OCI-M2 (cell line): ENCODE measurements around the gene DNAH10.

ENCODE experiments used
- DNase-seq: peaks from one replicate; lab custom pipeline; 2025; ENCODE audit not compliant: unreplicated experiment; lab: John Stamatoyannopoulos, UW

DNAH10 gene

DNA sequence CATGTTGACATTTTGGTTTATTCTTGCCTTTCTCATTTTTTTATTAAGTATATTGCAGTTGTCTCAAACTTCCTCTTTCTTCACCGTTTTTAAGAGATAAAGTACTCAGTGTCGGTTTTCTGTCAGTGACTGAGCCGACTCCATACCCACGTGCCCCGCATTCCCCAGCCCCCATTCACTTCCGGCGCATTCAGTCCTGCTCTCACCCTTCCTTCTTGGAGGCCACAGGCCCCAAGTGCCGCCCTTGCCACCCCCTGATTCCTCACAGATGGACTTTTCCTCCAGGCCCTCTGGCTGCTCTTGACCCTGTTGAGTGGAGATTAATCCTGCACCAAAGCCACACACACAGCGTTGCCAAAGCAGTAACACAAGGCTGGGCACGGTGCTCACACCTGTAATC is 19.1 kb upstream of the DNAH10 start:
- peak; percentile 37 for DNase-seq

DNA sequence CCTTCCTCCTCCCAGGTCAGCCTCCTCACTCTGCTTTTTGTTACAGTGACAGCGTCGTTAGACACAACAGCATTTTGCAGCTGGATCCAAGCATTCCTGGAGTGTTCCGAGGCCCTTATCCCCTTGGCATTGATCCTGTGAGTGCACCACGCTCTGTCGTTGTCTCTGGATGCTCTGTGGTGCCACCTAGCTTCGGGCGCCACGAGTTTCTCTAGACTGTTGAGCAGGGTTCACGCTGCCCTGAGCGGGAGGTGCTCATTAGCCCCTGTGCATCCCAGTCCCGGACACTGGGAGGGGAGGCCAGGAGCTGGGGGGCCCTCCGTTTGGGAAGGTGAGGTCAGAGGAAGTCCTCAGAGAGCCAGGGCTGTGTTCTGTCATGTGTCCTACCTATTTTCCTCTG is 17.3 kb upstream of the DNAH10 start:
- DNase-seq, result no peak

DNA sequence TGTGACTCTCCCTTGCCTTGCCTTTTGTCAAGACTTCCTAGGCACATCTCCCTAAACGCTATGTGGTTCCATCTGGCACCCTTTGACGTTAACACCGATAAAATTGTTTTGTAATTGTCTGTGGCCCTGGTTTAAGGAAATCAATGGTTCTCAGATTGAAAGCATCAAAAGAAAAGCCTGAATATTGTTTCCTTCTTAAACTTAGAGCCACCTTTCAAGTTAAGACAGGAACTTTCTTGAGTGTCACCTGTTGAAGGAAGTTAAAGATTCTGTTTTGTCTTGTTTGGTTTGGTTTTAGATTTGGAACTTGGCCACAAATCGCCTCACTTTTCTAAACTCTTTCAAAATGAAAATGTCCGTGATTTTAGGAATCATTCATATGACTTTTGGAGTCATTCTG is 14.8 kb upstream of the DNAH10 start:
- DNase-seq, result no peak

DNA sequence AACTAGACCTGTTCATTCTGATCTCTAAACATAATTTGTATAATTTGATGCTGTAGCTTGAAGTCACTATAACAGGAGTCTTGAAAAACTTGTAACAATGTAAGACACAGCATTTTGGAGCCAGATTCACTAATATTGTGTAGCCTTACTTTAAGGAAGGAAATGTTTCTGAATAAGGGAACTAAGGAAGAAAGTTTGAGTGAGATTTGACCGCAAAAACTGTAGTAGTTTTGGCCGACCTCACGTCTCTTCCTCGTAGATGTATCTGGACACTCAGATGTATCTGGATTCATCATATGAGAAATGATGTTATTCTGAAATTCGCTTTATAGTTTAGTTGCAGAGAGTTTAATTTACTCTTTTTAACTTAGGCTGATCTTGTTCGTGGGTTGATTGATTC is 13.9 kb upstream of the DNAH10 start:
- DNase-seq, result no peak

DNA sequence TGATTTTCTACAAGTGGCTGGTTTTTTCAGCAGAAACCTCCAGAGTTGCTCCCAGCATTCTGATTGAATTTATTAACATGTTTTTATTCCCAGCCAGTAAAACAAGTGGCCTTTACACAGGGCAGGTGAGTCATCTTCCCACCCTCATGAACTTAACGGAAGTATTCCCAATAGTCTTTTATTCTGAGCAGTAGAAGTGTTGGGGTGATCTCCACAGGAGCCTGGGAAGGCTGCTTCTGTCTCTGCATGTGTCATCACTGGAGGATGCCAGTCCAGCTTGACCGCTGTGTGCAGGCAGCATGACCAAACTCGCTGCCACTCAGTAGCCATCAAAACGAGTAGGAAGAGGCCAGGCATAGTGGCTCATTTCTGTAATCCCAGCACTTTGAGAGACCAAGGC is 13.4 kb upstream of the DNAH10 start:
- no peak for DNase-seq

DNA sequence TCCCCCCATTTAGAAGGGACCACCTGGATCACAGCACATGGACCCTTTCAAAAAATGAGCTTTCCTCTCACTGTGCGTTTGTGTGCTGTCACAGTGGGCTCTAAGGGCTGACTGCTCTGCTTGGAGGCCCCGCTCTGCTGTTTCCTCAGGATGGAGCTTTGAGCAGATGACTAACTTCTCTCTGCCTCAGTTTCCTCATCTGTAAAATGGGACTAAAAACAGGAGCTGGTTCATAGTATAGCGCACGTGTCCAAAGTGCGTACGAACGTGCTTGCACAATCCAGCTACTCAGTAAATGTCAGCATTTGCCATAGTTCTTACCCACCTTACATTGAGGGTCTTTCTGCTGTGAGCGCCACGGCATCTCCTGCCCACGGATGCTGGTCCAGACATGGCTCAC is 12.7 kb upstream of the DNAH10 start:
- DNase-seq, result no peak

DNA sequence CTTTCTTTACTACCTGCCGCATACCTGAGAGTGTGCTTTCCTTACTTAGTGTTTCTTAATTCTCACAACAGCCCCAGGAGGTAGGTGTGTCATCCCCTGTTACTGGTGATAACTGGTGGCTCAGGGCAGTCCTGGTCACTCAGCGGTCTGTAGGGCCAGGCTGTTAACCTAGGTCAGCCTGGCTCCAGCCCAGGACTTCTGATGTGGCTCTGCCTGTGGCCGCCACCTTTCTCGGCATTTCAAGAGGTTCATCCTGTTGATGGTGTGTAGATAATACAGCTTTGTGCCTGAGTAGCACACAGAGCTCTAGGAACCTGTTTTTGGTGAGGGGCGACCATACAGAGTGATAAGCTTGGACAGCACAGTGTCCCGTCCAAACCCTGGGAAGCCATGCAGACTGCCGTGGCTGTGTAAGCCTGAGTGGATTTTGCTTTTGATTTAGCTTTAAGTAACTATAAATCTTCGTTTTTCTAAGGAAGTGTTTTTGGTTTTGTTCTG is 11.9 kb upstream of the DNAH10 start:
- no peak for DNase-seq

DNA sequence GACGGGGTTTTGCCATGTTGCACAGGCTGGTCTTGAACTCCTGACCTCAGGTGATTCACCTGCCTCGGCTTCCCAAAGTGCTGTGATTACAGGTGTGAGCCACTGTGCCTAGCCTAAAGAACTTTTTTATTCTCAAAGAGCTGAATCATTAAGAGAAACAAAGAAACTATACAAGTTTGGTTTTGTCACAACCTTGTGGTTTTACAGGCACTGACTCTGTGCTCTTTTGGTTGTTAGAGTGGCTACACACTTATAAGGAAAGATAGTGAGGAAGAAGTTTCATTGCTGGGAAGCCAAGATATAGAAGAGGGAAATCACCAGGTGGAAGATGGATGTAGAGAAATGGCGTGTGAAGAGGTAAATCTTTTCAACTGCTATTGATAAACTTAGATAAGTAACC is 10.1 kb upstream of the DNAH10 start:
- DNase-seq, result no peak

DNA sequence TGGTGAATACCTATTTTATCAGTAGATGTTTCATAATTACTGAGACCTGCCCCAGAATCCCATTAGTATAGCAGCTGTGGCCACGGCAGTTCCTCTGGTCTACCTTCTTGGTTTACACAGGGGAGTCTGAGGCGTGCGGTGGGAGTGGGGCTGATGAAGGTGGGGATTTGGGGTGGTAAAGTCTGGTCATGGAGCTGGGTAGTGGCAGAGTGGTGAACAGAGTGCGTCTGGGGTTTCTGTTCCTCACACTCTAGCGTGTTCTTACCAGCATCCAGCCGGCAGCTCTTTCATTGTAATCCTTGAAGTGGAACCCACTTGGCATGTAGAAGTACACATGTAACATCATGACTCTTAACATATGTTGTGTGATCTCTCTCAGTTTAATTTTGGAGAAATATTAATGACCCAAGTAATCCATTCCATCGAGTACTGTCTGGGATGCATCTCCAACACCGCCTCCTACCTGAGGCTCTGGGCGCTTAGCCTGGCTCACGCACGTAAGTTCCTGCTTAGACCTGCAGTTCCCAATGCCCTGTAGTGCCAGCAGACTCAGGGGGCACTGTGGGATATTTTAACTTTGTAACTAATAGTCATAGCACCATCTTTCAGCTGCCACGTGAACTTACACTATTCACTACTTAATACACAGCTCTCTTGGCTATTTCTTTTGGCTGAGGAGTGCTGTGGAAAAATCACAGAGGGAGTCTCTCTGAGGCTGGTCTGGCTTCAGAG is 7.9 kb upstream of the DNAH10 start:
- no peak for DNase-seq

DNA sequence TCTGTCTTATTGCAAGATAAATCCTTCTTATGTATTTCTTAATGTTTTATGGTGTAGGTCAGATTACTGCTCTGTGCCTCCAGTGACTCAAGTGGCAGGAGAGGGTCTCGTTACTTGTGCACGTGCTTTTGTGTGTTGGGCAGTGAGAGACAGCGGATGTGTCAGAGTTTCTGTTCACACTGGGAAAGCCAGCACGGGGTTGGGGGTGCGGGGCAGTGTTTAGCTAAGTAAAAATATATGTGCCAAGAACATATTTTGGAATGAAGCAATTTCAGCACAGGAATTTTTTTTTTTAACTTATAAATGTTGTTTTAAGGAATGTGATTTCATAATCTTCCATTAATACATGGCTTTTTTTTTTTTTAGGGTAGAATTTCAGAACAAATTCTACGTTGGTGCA is 4.5 kb upstream of the DNAH10 start:
- DNase-seq, result no peak

DNA sequence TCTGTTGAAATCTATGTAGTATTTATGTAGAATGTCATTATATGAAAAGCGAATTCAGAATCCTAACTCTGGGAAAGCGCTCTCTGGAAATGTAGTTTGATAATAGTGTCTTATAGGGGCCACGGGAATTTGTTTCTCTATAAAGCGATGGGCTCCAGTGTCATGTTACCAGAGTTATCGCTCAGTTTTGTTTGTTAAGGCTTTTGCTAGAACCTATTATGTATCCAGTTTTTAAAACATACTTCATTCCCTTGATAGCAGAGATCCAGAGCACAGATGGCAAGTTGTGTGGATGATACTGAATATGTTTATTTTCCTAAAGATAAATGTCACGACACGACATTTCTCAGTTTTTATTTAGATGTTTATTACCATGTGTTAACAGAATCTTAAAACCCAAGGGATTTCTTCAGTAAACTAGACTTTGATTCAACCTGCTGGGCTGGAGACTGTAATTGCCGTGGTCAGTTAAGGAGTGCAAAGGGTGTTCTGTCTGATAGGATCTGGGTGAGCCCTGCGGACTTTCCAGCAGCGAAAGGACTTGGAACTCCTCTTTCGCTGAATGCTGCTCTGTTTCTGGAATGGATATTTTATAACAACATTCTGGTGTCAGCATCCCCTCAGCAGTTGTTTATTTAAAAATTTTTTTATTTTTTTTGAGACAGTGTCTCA is 1.7 kb upstream of the DNAH10 start:
- DNase-seq, result no peak

DNA sequence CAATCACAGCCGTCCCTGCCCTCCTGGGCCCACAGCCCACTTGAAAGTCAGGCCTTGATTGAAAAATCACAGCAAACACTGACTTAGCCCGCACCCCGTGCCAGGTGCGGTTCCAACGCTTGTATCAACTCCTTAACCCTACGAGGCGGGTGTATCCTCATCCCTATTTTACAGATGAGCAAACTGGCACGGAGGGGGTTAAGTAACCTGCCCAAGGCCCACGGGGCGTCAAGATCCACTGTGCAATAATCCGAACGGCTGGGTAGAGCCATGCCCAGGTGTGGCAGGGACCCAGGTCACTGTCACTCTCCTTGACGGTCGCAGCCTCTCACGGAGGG is 583 bp downstream of the DNAH10 start:
- DNase-seq, result no peak

DNA sequence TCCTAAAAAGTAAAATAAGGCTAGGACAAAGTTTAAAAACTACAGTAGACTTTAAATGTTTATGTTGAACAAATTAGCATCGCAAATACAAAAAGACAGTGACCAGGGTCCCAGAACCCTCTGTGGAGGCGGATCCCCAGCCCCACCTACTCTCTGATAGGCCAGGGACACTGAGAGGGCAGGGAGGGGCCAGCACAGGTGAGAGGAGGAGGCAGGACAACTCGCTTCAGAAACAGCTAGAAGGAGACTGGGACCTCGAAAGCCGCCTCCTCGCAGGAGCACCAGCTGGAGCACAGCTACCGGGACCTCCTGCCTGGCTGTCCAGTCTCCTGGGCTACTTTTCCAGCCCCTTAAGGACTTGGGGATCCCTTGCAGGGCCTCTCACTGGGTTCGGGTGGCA is 992 bp downstream of the DNAH10 start:
- no peak for DNase-seq

DNA sequence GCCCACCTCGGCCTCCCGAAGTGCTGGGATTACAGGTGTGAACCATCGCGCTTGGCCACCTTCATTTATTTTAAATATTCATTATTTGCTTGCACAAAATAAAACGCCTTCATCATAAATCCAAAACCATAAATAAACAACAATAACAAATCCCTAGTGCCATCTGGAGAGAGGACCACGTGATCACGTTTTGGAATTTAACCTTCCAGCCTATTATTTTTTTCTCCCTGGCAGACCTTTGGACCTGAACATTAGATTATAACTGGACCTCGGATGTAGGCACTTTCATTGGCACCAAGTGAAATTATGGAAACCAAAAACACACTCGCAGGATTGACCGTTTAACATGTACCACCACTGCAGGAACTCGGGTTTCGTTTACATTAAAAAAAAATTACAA is 2.0 kb downstream of the DNAH10 start:
- DNase-seq, result no peak

DNA sequence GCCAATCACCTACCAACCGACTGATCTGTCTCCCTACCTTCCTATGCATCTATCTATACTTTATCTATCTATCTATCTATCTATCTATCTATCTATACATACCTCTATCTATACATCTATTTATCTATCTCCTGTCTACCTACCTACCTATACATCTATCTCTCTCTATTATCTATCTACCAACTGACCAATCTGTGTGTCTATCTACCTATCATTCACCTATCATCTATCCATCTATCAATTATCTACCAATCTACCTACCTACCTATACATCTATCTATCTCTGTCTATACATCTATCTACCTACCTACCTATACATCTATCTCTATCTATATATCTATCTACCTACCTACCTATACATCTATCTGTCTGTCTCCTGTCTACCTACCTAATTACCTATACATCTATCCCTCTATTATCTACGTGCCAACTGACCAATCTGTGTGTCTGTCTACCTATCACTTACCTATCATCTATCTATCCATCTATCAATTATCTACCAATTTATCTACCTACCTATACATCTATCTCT is 3.5 kb downstream of the DNAH10 start:
- no peak for DNase-seq

DNA sequence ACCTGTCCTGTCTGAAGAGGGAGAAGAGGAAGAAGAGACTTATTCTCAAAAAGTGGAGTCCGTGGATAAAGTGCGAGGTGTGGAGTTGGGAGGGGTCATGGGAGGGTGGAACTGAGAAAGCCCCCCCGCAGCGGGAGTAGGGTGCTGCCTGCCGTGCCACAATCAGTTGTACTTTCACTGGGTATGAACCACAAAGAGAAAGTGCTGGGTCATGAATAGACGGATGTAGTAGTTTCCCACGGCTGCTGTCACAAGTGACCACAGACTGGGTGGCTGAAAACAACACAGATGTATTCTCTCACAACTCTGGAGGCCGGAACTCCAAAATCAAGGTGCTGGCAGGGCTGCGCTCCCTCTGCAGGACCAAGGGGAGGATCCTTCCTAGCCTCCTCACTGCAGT is 5.5 kb downstream of the DNAH10 start:
- no peak for DNase-seq

DNA sequence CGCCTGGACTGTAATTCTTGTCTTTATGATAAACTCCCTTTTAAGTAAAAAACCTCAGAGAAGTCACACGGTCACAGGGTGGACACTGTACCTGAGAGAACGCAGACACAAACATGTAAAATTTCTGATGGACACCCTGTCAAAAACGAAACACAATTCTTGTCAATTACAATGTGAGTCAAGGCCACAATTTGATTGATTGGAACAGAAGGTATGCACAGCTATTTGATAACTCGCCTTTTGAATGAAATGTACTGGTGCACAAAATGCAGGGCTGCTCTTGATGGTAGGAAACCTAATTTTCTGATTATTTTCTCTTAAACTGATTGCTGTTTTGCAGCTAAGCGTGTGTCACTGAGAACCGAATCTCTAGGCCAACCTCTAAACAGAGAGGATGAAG is 9.2 kb downstream of the DNAH10 start:
- no peak for DNase-seq

DNA sequence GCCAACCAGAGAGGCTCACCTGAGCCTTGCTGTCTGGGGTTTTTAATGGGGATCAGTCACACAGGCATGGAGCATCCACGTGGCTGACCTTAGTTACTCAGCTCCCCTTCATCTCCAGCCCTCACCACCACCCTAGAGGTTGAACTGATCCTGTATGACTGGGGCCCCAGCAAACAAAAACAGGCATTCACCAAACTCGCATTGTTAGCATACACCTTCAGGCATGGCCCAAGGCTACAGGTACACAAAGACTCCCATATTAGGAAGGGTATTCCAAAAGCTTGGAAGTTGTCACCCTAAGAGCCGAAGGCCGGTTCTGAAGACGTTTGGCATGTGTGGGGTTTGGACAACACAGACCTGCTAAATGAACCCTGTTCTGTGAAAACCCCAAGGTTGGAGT is 10.0 kb downstream of the DNAH10 start:
- no peak for DNase-seq

DNA sequence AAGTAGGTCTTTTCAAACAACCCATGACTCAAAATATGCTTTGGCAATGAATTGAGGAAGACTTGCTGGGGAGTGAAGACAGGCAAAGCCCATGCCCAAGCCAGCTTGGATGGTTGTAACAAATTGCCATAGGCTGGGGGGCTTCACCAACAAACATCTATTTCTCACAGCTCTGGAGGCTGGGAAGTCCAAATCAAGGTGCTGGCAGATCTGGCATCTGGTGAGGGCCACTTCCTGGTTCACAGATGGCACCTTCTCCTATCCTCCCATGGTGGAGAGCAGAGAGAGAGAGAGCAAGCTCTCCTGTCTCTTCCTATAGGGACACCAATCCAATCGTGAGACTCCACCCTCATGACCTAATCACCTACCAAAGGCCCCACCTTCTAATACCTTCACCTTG is 11.3 kb downstream of the DNAH10 start:
- DNase-seq, result no peak

DNA sequence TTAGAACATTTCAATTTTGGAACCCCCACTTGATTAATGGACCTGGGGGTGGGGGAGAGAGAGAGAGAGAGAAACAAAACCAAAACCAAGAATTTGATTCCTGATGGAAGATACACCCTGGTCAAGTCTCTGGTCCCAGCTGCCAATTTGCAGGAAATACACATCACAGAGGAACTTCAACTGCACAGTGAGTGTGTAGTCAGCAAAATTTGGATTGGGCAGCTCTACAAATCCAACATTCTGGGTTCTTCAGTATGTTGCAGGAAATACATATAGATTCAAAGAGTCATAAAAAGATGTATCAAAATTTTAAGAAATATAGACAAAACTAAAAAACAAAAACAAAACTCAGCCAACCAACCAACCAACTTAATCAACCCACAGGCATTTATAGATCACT is 17.4 kb downstream of the DNAH10 start:
- no peak for DNase-seq

DNA sequence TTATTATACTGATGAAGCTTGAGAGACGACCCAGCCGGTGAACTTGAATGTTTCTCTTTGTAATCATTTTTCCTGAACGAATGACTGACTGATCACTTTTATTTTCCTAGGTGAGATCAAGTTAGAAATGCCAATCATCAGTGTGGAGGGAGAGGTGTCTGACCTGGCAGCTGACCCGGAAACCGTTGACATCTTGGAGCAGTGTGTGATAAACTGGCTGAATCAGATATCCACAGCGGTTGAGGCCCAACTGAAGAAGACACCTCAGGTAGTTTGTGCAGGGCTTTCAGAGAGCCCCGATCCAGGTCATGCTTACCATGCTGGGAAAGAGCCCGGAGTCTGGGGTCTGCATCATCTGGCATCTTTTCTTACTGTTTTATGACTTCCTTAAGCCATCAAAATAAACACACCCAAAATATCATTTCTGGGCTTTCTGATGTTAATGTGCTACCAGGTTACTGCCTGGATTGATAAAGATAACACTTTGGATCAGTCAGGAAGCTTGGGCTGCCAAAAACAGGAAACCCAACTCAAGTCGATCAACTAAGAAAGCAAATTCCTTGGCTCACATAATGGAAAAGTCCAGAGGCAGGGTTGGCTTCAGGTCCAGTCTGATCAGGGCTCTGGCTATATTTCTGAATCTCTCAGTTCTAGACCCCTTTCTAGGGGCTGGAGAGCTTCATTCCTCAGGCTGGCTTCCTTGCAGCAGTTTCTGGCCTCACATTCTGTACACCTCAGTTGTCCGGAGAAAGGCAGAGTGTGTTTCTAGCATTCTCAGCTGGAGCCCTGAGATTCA is 21.1 kb downstream of the DNAH10 start:
- DNase-seq, result no peak

DNA sequence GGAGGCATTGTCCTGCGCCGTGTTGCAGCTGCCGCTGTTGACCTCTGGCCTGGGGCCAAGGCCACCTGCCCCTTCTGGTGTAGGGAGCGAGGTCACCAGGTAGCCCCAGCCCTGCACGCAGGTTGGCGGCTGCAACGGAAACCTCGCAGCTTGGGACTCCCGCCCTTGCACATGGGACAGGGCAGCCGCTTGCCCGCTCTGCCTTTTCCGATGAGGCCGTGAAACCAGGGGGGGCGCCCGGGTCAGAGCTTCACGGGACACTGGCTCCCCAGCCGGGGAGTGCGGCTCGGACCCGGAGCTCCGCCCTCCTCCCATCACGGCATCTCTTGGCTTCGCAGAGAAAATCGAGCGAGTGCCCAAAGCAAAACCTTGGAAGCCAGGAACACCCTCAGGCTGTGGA is 25.4 kb downstream of the DNAH10 start:
- DNase-seq, result no peak
